ENCODE data around the gene DOK7. TPM values are rescaled to one million over a fixed set of nuclear protein-coding genes. Genes with fewer than 3 reads are reported as not detected.

The DOK7 gene
- total and polyA plus RNA-seq, 4 donors, result 0.13 to 0.84 (median 0.46) TPM

- TF ChIP-seq FOXA1 (IDR thresholded peaks at IDR 0.05) (no peak), HNF4G (IDR thresholded peaks at IDR 0.05) (no peak), YY1 (IDR thresholded peaks at IDR 0.05) (no peak), NR2F2 (IDR thresholded peaks at IDR 0.05) (no peak), GABPA (IDR thresholded peaks at IDR 0.05 in 1 of 2, conservative IDR thresholded peaks at IDR 0.05 in 1 of 2) (no peak), FOXA2 (IDR thresholded peaks at IDR 0.05) (no peak), HNF4A (conservative IDR thresholded peaks at IDR 0.05) (no peak), SP1 (IDR thresholded peaks at IDR 0.05) (no peak)
- TF ChIP-seq, protein P1, sequence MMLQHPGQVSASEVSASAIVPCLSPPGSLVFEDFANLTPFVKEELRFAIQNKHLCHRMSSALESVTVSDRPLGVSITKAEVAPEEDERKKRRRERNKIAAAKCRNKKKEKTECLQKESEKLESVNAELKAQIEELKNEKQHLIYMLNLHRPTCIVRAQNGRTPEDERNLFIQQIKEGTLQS (IDR thresholded peaks at IDR 0.05), result no peak
These were observed 13.2 kb downstream of the DOK7 start (continued) for GRCh38 chr4:3476341-3476747.

DNA sequence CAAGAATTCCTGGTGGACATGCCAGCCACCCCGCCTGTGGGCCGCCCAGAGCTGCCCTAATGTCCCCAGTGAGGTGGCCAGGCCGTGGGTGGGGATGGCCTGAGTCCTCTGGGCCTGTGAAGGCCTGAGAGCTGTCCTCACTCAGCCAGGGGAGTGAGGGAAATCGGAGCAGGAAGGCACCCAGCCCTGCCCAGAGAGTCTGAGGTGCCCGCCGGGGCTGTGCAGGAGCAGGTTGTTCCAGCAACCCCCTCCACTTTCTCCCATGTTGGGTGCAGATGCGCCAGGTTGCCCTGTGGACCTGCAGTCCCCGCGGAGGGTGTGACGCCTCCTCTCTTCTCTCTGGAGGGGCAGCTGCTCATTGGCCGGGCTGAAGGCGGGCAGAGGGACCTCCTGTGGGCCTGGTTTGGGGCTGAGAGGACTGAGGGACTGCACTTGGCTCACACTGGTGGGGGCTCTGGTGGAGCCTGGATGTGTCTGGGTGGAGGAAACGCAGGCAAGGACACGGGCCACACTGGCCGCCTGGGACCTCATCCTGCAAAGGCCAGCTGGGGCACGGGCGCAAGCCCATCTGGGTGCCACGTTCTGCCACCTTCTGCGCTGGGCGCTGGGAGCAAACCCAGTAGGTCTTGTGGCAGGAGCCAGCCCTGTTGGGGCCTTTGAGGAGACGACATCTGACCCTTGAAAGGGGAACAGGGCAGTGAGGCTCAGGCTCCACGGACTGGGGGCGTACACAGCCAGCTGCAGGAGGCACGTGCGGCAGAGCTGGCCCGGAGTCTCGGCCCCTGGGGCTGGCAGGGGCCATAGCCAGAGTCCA is 14.0 kb downstream of the DOK7 start:
- Histone ChIP-seq H3K27ac (ENCODE audit: low read depth in 1 of 2, low read length in 2 of 2) (no peak overlapping the region), H3K4me1 (ENCODE audit: control insufficient read depth in 4 of 4, insufficient read depth in 4 of 4, low read length in 3 of 4) (peaks cover 0 to 8% (median 2%) of the 10 kb centered on the region in 4 donors), H3K9me3 (ENCODE audit: control insufficient read depth in 4 of 4, low read length in 3 of 4) (no peaks in the 10 kb centered on the region), H3K9ac (ENCODE audit: low read depth in 1 of 2, low read length in 2 of 2) (no peak overlapping the region), H3K27me3 (ENCODE audit: control insufficient read depth in 4 of 4, insufficient read depth in 4 of 4, low read length in 3 of 4) (no peaks in the 10 kb centered on the region), H3K4me3 (ENCODE audit: low read depth in 1 of 3, low read length in 3 of 3) (no peak overlapping the region), H3K36me3 (ENCODE audit: control insufficient read depth in 4 of 4, insufficient read depth in 3 of 4, low read depth in 1 of 4, low read length in 3 of 4) (no peaks in the 10 kb centered on the region)
- TF ChIP-seq, protein P2, sequence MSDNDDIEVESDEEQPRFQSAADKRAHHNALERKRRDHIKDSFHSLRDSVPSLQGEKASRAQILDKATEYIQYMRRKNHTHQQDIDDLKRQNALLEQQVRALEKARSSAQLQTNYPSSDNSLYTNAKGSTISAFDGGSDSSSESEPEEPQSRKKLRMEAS (IDR thresholded peaks at IDR 0.05), result no peak
- TF ChIP-seq RAD21 (IDR thresholded peaks at IDR 0.05), result no peak
- no peak for TF ChIP-seq TAF1 (conservative IDR thresholded peaks at IDR 0.05)
- TF ChIP-seq, protein P1 (IDR thresholded peaks at IDR 0.05), result no peak
- TF ChIP-seq EGR1 (IDR thresholded peaks at IDR 0.05; ENCODE audit: low read depth in 2 of 2), result no peak
- no peak for TF ChIP-seq REST (IDR thresholded peaks at IDR 0.05)
- TF ChIP-seq FOXA1 (IDR thresholded peaks at IDR 0.05), result no peak
- TF ChIP-seq NR2F2 (IDR thresholded peaks at IDR 0.05), result no peak
- no peak for TF ChIP-seq HNF4G (IDR thresholded peaks at IDR 0.05)
- TF ChIP-seq JUND (IDR thresholded peaks at IDR 0.05), result no peak
- TF ChIP-seq RXRA (IDR thresholded peaks at IDR 0.05), result no peak
- TF ChIP-seq FOXA2 (IDR thresholded peaks at IDR 0.05), result no peak
- TF ChIP-seq GABPA (IDR thresholded peaks at IDR 0.05 in 1 of 2, conservative IDR thresholded peaks at IDR 0.05 in 1 of 2), result no peak
- DNase-seq (ENCODE audit: low spot score), result no peak
- 90% methylated on average over 27 of the region's 27 CpGs for WGBS
